ENCODE data around the gene CLDN7.
"Not testable (repeated sequence)": the region's sequence is repeated elsewhere in the genome, so short reads cannot be mapped to it uniquely, and the experiment has no call there.

CLDN7 gene

DNA sequence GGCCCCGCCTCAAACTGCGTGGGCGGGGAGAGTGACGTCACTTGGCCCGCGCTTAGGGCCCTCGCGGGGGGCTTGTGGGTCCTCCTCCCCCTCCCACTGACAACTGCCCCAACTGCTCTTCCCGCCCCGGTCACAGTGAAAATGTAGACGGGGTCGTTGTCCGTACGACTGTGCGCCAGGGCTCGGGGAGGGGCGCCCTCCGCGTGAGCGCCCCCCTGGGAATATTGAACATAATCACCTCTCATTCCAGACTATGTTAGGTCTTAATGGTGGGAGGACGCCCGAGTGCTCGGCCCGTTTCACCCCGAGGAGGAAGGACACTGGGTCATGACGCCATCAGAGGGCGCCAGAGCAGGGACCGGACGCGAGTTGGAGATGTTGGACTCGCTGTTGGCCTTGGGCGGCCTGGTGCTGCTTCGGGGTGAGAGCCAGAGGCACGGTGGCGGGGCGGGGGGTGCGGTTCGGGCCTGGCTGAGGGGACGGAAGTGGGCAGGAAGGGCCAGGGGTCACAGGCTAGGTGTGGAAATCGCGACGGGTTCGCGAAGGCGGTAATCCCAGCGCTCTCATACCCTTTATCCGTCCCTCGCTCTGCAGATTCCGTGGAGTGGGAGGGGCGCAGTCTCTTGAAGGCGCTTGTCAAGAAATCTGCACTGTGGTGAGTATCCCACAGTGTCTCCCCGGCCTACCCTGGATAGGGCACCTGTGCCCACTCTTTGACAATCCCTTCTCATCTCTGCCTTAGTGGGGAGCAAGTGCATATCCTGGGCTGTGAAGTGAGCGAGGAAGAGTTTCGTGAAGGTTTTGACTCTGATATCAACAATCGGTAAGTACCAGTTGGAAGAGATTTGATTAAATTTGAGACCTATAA, 9.9 kb downstream of the CLDN7 start, which contains the start of gene ELP5:
Gene ELP5 (plus strand): TSS at position 40 of the 868 bp plus-strand sequence. CDS start 336 bp downstream, at position 376.
- DNase-seq: peak; percentile 70

DNA sequence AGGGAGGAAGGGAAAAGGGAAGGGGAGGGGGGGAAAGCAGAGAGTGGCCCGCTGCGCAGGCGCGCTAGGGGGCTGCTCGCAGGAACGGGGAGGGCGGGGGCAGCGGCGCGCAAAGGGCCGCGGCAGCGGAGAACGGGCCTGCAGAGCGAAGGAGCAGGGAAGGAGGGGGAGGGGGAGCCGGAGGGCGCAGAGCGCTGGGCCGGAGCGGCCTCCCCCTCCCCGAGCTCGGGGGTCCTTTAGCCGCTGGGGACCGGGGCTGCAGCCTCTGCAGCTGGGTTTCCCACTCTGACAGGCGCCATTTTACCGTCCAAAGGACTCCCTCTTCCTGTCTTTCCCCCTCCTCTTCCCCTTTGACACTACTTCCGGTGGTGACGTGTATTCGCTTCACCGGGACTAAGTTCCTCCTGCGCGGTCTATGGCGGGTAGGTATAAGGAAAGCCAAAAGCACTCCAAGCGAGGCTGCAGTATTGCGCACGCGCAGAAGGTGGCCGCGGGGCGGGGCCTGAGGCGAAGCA, 10.6 kb downstream of the CLDN7 start, which contains the start of gene CTDNEP1:
Gene CTDNEP1 (minus strand): TSS at position 74 of the 515 bp plus-strand sequence. CDS start 438 bp downstream, outside the sequence.
- peak; percentile 98 for DNase-seq

DNA sequence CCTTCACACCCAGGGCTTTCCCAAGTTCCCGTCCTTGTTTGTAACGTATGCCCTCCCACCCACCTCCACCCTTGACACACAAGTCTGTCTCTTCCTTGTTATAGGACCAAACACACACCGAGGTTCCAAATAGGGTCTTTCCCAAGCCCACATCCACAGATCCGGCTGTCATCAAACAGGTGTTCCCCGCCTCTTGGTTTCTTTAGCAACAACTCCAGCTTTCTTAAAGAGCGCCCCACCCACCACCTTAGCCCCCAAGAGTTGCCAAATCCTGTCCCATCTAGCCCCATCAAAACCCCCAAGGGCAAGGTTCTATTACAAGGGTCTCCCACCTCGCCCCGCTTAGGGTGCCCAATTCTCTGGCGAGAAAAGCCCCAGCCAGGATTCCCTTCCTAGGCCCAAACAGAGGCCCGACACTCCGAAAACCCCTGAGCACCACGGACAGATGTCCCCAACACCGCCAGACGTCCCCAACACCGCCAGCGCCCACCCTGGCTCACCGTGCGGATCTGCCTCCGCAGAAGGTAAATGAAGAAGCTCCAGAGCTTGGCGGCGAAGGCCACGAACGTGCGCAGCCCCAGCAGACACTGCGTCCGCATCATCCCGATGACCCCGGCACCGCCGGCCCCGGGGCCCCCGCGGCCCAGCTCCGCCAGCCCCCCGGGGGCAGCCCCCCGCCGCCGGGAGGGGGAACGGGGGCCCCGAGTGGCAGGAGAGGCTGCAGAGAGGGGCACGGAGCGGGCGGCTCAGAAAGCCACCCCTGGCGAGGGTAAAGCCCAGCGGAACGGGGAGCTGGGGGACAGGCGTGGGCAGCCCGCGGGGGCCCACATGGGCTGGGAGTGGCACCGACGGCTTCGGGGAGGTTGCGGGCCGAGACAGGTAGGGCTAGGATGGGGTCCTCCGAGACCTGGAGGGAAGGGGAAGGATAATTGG, 11.3 kb downstream of the CLDN7 start:
- no peak for DNase-seq

DNA sequence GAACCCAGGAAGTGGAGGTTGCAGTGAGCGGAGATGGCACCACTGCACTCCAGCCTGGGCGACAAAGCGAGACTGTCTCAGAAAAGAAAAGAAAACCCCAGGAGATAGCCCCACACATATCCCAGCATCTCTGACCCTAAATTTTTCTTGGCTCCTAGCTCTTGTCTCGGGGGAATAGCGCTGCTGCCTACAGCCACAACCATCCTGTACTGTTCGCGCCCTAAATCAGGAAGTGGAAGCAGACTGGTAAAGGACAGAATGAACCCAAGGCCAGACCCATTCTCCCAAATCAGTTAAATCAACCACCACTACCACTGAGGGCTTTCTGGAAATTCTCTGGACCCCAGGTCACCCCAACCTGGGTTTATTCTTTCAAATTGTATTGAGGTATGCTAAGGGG, 12.4 kb downstream of the CLDN7 start:
- no peak for DNase-seq

DNA sequence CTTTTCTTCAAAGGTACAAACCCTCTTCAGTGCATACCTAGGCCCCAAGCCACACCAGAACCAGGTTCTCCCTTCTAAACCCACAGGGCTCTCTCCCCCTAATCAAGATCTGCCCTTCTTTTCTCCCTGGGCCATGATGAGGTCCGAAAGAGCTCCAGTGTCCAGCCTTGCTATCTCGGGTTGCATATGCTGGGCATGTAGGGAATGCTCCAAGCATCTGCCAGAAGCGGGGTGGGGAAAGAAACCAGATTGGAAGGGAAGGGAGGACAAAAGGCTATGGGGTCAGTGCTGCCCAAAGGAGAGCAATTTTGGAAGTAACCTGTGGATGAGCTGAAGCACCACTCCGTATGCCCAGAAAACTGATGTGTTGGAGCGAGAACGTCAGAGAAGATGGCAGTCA, 13.1 kb downstream of the CLDN7 start:
- DNase-seq: no peak

DNA sequence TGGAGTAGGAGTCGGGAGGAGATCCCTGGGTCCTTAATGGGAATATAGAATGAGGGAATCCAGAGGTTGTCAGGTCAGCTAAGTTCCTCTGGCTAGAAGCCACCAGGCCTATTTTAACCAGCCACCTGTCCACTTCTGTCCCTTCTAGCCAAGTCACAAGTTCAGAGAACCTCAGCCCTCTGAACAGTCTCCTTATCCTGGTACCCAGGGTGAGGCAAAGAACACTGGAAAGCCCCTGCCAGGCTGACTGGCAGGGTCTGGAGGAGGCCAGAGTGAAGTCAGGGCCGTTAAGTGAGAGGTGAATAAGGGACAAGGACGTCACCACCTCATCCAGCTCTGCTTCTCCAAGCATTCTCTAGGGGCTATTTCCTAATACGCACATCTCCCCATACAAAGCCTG, 13.5 kb downstream of the CLDN7 start:
- DNase-seq: no peak

DNA sequence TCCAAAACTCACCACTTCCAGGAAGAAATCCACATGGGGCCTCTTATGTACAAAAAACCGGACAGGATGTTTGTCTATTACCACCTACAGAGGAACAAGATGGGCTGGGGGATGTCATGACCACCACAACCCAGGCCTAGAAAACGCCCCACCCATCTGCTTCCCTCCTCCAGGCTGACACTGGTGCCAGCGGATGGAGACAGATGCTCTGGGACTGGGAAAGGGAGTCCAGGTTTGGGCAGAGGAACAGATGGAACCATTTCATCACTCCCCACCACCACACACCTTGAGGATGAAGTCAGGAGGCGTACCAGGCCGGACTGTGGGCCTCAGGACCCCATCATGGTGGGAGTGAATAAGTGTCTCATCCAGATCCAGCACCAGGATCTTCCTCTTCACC, 15.5 kb downstream of the CLDN7 start:
- DNase-seq: no peak

DNA sequence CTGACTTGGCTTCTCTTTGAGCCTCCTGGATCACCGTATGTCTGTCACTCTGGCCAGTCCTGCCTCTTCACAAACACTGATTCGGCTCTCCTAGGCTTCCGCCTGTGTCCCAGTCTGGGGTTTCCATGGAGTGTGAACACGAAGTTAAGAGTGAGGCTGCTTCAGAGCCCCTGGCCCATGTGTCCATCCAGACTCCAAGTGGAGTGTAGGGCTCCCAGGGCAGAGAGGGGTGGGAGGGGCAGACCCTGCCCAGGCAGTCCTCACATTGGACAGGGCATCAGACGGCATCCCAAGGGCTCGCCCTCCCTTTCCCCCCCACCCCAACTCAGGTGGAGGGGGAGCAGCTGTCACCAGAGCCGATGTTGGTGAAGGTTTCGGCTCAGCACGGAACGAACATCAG, 18.4 kb downstream of the CLDN7 start:
- DNase-seq: not testable (repeated sequence)

DNA sequence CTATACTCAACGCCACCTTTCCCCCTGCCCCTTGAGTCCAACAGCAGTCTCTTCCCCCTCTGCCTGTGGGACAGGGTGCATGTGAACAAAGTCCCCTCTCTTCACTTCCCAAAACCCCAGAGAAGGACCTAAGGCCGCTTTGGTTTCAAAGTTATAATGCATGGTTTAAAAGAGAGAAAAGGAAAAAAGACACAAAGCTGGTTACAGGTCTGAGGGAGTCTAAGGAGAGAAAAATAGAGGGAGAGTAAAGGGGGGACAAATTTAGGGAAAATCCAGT, 18.9 kb downstream of the CLDN7 start:
- DNase-seq: no peak

DNA sequence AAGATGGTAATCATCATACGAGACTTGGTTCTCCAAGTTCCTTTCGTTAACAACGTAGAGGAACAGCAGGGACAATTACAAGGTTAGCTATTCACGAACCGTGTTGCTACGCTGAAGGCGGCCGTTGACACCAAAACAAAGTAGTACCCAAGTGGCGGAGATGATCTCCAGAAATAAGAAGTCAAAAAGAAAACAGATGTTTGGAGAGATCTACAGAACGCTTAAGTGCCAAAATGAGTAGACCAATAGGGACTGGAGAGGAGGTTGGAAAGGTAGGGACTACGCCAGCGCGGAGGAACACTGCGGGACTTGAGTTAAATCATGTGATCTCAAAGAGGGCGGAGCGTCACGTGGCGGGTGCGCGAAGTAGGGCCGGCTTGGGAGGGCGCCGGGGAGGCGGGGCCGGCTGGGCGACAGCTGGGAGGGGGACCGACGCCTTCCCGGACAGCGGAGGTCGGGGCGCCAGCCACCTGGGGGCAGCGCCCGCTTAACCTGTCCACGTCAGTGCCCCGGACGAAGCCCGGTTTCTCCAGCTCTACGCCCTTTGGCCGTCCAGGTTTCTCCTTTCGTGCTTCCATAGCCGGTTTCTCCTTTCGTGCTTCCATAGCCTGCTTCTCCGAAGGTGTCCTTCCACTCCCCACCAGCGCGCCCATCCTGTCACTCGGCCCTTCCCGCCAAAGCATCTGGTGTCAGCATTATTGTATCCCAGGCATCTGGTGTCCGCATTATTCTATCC, 19.4 kb downstream of the CLDN7 start:
- DNase-seq: peak; percentile 85

DNA sequence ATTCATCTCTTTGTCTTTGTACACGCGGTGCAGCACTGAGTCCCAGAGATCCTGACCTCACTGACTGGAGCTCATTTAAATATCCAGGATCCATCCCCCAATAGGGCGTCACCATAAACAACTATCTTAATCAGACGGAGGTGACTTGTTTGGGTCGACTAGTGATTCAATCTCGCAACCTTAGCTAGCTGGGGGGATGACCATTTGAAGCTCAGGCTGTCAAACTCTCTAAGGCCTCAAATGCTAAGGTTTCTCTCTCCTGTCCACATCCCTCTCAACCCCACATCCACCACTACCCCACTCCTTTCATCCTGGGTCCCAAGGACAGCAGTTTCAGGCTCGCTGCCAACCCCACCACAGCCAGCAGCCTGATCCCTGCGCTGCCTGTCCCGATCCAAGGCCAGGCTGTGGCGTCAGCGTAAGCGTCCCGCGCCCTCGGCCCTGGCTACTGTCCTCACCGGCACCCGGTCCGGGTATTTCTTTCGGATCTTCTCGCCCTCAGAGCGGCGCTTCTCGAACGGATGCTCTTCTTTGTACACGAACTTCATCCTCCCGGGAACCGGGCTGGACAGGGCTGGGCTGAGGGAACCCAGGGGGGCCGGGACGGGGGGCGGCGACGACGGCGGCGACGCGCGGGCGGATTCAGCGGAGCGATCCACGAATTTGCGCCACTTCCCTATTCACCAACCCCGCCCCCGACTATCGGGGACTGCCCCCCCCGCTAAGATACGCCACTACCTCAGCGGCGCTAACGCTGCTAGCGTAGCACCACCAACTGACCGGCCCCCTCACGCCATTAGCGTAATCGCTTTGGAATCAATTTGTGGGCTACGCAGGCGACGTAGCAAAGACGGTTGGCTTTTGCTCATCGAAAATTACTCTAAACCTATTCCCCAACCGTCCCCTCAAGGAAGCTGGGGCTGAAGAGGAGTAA, 20.2 kb downstream of the CLDN7 start, which contains the start of gene GABARAP:
Gene GABARAP (minus strand): TSS at position 667 of the 934 bp plus-strand sequence. CDS start 119 bp downstream, at position 548.
- peak; percentile 74 for DNase-seq

DNA sequence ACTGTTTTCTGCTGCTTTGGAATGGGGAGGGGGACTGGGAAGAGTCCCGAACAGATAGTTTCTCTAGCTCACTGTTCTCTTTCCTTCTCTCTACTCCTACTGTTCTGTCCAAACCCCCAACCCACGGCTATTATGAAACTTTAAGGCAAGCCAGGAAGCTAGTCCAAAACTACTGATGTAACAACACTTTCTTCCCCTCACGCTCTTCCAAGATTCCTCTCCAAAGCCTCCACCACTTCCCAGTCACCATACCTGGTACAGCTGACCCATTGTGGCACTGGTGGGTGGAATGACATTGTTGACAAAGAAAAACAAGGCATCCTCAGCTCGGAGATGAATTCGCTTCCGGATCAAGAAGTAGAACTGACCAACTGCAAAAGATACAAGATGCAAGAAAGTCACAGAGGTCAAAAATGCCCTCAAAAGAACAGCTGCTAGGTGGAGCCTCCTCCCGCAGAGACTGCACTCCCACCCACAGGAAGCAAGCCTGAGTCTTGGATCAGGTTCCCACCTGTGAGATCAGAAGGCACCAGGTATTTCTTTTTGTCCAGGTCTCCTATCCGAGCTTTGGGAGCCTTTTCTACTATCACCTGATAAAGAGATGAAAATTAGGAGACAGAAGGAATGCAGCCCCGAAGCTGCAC, 21.1 kb downstream of the CLDN7 start:
- DNase-seq: no peak

DNA sequence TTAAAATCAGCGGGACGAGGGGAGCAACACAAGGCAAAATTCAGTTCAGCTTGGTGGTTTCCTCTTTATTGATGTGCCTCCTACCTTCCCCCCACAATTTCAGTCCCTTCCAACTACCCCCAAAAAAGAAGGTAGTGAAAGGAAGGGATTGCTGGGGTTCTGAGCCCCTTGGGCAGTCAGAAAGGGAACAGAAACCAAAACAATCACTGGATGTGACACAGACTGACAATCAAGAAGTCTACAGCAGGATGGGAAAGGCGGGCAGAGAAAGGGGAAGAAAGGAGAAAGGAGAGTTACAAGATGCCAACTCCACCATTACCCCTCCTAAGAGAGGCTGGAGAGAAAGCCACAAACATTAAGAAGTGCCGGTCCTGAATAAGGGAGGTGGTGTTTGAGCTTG, 21.9 kb downstream of the CLDN7 start:
- no peak for DNase-seq

DNA sequence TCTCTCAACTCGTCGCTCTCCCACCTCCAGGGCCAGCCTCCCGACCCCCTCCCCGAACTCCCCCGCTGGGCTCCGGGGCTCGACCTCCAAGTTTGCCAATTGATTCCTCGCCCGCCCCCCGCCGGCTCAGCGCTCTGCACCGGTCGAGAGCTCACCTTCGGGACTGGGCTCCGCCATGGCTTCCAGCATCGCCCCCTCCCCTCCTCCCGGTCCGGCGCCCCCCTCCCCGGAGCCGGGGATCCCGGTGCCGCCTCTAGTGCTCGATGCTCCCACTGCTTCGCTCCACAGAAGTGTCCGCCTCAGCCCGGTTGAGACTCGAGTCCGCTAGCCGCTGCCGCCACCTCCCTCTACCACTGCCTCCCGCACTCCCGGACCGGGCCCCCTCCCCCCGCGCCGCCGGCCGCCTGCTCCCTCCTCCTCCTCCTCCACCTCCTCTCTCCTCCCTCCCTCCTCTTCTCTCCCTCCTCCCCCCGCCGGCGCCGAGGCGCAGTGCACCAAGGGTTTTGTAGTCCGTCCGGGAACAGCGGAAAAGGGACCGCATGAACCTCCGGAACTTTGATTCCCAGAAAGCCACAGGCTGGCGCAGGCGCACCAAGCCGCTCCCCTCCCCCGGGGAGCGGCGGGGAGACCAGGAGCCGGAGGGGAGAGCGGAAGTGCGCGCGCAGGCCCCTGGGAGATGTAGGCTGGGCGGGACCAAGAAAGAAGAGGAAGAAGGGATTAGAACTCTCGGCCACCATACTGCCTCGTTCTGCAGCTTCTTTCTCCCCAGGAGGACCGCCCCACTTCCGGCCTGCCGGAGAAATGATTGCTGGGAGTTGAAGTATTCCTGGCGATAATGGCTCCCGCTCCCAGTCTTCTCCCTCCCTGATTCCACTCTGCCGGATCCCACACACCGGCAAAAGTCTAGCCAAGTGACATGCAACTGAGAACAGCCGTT, 22.9 kb downstream of the CLDN7 start, which contains the start of gene PHF23:
Gene PHF23 (minus strand): TSS at position 367 of the 937 bp plus-strand sequence. CDS start 178 bp downstream, at position 189.
- peak; percentile 97 for DNase-seq

DNA sequence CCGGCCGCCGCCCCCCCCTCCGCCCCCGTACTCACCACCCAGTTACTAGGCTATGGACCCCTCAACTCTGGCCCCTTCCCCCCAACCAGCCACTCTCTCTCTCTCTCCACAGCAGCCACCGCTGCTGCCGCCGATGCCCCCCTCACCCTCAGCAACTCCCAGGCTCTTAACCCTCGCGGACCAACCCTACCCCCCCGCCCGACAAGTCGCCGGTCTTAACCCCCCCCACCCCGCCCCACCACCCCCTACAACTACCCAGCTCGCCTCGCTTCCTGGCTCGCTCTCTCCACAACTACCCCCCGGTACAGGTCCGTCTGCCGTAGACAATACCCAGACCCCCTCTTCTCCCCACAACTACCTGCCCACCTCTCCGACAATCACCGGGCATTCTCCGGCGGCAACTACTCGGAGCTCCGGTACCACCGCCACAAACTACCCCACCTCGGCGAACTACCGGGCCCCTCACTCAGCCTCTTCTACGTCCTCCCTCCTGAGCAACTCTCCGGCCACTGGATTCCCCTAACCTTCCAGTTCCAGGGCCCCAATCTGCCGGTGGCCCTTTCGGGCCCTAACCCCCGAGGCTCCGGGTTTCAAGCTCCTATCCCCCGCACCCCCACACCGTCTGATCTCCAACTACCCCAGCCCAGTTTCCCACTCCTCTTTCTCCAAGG, 23.7 kb downstream of the CLDN7 start:
- no peak for DNase-seq

DNA sequence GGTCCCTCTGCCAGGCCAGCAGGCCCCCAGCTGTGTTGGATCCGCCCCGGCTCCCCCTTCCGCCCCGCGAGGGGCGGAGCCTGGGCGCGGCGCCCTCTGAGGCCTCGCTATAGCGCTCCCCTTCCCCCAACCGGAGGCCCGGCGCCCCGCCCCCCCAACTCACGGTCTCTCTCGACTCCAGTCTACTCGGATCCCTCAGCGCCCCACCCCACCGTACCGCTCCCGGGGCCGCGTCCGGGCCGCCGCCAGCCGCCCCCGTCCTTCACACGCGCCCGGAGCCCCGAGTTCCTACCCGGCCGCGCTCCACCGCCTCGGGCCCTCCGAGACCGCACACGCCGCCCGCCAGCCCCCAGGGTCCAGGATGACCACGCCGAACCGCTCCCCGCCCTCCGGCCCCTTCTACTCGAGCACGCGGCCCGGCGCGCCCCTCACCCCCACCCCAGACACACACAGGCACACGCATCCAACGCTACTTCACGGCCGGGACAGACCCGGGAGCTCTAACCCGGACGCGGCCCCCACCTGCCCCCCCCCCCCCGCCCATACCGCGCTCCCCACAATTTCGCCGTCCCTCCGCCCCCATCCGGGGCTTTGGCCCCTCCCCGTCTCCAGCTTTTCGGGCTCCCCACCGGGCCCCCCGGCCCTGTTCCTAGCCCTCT, 24.4 kb downstream of the CLDN7 start:
- peak; percentile 57 for DNase-seq

DNA sequence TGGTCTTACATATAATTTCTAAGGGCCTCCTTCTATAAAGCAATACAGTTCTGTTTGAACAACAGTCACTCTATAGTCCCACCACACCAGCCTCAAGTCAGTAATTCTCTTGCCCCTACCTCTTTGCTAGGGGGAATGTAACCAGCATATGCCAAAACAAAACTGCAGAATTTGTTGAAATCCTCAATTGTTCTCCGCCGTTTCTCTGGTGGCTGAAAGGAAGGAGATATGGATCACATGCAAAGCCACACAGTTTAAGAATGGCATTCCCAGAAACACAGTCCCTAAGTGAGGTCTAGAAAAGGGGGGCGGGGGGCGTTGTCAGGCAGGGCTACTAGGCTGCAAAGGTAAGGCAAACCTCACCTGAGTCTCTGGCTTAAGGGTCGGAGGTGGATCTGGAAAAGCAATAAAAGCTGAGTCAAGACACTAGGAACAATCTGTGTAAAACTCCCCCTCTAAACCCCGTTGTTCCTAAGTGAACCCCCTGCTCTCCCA, 25.0 kb downstream of the CLDN7 start:
- DNase-seq: no peak

DNA sequence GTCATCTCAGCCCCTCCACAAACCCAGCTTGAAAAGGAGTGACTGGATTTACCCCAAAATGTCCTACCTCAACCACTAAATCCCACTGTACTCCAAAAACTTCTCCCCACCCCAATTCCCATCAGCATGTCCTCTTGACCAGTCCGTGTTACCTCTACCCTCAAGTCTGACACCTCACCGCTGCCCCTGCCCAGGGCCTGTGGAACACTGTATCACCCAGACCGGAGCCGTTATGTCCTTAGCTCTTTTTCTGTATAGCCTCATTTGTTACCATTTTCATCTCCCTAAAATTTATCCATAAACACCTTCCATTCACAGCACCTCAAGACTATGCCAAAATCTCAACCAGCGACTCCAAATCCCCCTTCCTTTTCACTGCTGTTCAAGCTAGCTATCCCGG, 25.5 kb downstream of the CLDN7 start:
- no peak for DNase-seq

Data from activated gamma-delta T cell (primary cell).